ENCODE data around the gene CHST14.

CHST14 gene

DNA sequence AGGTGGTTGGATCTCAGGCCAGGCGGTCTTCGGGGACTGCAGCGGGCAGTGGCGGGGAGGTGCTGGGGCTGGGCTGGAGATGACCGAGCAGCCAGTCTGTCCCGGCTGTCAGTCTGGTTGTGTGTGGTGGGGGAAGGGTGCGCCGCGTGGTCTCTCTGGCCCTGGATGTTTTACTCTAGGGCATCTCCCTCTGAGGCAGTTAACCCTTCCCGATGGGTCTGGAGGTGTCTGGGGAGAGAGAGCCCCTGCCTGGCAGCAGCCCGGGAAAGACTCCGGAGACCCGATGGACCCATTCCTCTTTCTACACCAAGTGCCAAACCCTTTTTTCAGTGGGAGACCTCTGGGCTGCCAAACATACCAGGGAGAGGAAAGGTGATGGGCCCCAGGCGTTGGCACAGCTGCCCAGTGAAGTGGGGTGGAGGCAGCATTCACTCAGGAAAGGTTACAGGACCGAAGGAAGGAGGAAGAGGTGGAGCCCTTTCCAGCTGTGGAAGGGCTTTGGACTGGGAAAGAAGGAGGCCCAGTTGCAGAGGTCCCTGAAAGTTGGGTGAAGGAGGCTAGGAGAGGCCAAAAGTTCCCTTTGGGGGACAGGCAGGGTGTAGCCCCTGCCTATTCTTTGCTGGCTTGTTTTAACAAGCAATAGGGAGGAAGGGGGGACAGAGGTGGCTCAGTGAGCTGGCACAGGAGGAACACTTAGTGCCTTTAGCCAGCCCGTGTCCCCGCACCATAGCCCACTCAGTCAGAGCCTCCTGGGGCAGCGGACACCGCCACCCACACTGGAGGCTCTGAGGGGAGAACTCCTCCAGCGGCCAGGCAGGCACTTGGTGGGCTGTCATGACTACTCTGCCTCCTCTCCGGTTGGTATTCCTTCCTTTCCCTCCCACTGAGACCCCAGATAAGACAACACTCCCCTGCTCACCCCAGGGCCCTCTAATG, 32.8 kb upstream of the CHST14 start:
- Histone ChIP-seq H3K27ac (no peak overlapping the region), H3K4me3 (no peak overlapping the region)
- no peak for TF ChIP-seq CTCF (IDR thresholded peaks at IDR 0.05)
- no peak for DNase-seq (ENCODE audit: low spot score)

- no peak for TF ChIP-seq CTCF (IDR thresholded peaks at IDR 0.05)
- no peak for DNase-seq (ENCODE audit: low spot score)
- Histone ChIP-seq H3K27ac (no peak overlapping the region), H3K4me3 (no peak overlapping the region)
These were observed 32.1 kb upstream of the CHST14 start for GRCh38 chr15:40438712-40439111.

DNA sequence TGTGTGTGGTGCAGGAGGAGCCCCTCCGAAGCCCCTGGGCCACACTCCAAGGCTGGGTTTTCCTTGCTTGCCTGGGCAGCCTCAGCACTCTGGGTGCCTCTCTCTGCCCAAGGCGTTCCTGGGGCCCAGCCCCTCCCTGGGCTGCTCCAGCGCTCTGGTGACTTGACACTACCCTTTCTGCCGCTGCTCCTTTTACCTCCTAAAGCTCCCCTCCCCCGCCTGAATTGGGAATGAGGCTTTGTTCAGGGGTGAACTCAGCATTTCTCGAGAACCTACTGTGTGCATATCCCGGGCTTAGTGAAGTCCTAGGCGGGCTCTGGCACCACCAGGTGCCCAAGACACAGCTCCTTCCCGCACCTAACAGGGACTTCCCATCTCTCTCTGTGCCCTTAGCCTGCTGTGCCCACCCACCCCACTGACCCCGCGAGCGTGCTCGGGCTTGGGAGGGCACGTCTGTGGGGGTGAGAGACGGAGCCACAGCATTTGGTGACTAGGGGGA, 31.3 kb upstream of the CHST14 start:
- no peak for TF ChIP-seq CTCF (IDR thresholded peaks at IDR 0.05)
- no peak for DNase-seq (ENCODE audit: low spot score)
- H3K27ac ChIP-seq, result no peak overlapping the region
- H3K4me3 ChIP-seq, result peak overlapping the region; percentile 99

DNA sequence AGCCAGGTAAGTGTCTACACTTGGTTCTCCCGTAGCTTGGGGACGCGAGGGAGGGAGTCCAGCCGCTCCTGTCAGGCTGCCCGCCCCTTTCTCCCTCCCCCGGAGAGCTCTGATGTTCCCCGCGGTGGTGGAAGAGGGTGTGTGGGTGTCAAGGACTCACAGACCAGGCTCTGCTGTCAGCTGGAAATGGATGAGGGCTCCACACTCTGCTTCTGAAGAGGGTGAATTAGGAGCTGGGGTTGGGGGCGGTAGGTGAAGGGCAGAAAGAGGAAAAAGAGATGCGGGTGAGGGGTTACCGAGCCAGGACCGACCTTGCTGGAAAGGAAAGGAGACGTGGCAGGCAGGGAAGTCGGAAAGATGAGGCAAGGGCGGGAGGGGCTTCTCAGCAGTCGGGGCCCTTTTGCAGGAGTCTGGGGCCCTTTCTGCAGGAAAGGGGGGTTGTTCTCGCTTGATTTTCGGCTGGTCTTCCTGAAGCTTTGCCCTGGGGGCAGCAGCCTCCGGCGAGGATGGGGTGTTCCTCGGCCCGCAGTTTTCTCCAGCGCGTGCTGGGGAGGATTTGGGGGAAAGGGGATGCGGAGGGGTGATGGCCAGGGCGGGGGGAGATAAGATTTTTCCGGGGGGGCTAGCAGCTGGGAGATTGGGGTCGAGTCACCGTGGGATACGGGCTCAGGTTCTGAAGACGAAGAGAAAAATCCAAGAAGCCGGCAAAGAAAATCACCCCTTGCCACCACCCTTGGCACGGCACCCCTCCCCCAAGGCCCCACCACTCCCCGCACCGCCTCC, 30.6 kb upstream of the CHST14 start:
- peak overlapping the region in 1 of 2 donors; percentile 82 for H3K27ac ChIP-seq
- TF ChIP-seq CTCF (IDR thresholded peaks at IDR 0.05), result no peak
- no peak for DNase-seq (ENCODE audit: low spot score)
- peak overlapping the region; percentile 99 for H3K4me3 ChIP-seq

- no peak for TF ChIP-seq CTCF (IDR thresholded peaks at IDR 0.05)
- peak; percentile 97 for DNase-seq (ENCODE audit: low spot score)
- Histone ChIP-seq H3K4me3 (peak within 1 kb of the TSS; percentile 99), H3K27ac (peak within 1 kb of the TSS; percentile 65 to 82)
These were observed 29.8 kb upstream of the CHST14 start, which contains the start of gene BAHD1 for GRCh38 chr15:40440743-40441564. Gene BAHD1 (plus strand): TSS chr15:40440953. CDS start chr15:40458465, 17,512 bp downstream.
